HG03460 (cell line): Measurements from ENCODE around the gene BCL2L2.
"Not testable (repeated sequence)": the region's sequence is repeated elsewhere in the genome, so short reads cannot be mapped to it uniquely, and the experiment has no call there.

Experiments
- ATAC-seq: cut with Tn5 transposase; IDR thresholded peaks from one replicate; pipeline ENCODE4 v1.9.1; 2021; ENCODE audit not compliant: unreplicated experiment

BCL2L2 gene

GRCh38 chr14:23322568-23323517 lies 16.2 kb downstream of the BCL2L2 start:
- no peak for ATAC-seq

- ATAC-seq, result no peak
These were observed 17.3 kb downstream of the BCL2L2 start for GRCh38 chr14:23323838-23324454.

GRCh38 chr14:23324455-23324846 lies 17.8 kb downstream of the BCL2L2 start:
- ATAC-seq, result no peak

GRCh38 chr14:23324993-23325392 lies 18.4 kb downstream of the BCL2L2 start:
- no peak for ATAC-seq

GRCh38 chr14:23325746-23326145 lies 19.1 kb downstream of the BCL2L2 start:
- not testable (repeated sequence) for ATAC-seq

- ATAC-seq, result no peak
These were observed 20.1 kb downstream of the BCL2L2 start for GRCh38 chr14:23326491-23327332.

- no peak for ATAC-seq
These were observed 21.5 kb downstream of the BCL2L2 start for GRCh38 chr14:23327947-23328744.

- no peak for ATAC-seq
These were observed 29.0 kb downstream of the BCL2L2 start for GRCh38 chr14:23335623-23336022.

- no peak for ATAC-seq
These were observed 33.1 kb downstream of the BCL2L2 start for GRCh38 chr14:23339506-23340268.

- ATAC-seq, result no peak
These were observed 37.8 kb downstream of the BCL2L2 start for GRCh38 chr14:23344481-23344880.

- ATAC-seq, result no peak
These were observed 39.5 kb downstream of the BCL2L2 start for GRCh38 chr14:23345987-23346692.

GRCh38 chr14:23346693-23347405 lies 40.2 kb downstream of the BCL2L2 start:
- ATAC-seq, result no peak

- no peak for ATAC-seq
These were observed 41.0 kb downstream of the BCL2L2 start for GRCh38 chr14:23347406-23348296.

- no peak for ATAC-seq
These were observed 41.6 kb downstream of the BCL2L2 start for GRCh38 chr14:23348297-23348655.

GRCh38 chr14:23349156-23349845 lies 42.7 kb downstream of the BCL2L2 start:
- no peak for ATAC-seq

- ATAC-seq, result no peak
These were observed 45.3 kb downstream of the BCL2L2 start for GRCh38 chr14:23351681-23352505.
